Measurements from ENCODE around the gene PEX14.

PEX14 gene

GRCh38 chr1:10583641-10584040 is 108.9 kb downstream of the PEX14 start:
- no peak for TF ChIP-seq CTCF (conservative IDR thresholded peaks at IDR 0.05; ENCODE audit: low read depth, low read length)
- no peak overlapping the region for H3K4me3 ChIP-seq (ENCODE audit: low read length)
- no peak for DNase-seq (ENCODE audit: low read depth)

DNA sequence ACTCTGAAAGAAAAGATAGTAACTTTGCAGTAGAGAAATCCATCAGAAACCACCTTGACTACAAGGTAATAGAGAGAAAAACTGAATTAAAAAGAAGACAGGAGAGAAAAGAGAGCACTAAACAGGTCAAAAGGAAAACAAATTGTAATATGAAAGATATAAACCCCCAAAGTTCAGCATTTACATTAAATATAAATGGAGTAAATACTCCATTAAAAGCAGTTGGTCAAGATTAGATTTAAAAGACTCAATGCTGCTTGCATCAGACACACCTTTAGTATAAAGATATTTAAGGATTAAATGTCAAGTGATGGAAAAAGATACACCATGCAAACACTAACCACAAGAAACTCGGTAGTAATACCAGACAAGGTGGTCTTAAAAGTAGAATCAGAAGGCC is 110.5 kb downstream of the PEX14 start:
- no peak for TF ChIP-seq CTCF (conservative IDR thresholded peaks at IDR 0.05; ENCODE audit: low read depth, low read length)
- DNase-seq (ENCODE audit: low read depth) = no peak
- H3K4me3 ChIP-seq (ENCODE audit: low read length) = no peak overlapping the region

GRCh38 chr1:10586125-10586524 is 111.4 kb downstream of the PEX14 start:
- no peak for TF ChIP-seq CTCF (conservative IDR thresholded peaks at IDR 0.05; ENCODE audit: low read depth, low read length)
- DNase-seq (ENCODE audit: low read depth) = no peak
- no peak overlapping the region for H3K4me3 ChIP-seq (ENCODE audit: low read length)

DNA sequence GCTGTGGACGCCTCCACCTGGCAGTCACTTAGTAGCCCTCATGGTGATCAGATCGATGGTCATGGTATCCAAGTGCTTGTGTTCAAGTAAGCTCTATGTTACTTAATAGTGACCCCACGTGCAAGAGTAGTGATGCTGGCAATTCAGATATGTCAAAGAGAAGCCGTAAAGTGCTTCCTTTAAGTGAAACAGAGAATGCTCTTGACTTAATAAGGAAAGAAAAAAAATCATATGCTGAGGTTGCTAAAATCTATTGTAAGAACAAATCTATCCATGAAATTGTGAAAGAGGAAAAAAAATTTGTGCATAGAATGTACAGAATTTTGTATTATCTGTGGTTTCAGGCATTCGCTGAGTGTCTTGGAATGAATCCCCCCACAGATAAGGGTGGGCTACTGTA is 113.9 kb downstream of the PEX14 start:
- no peak overlapping the region for H3K4me3 ChIP-seq (ENCODE audit: low read length)
- DNase-seq (ENCODE audit: low read depth) = no peak
- no peak for TF ChIP-seq CTCF (conservative IDR thresholded peaks at IDR 0.05; ENCODE audit: low read depth, low read length)

GRCh38 chr1:10589074-10589473 is 114.3 kb downstream of the PEX14 start:
- no peak for TF ChIP-seq CTCF (conservative IDR thresholded peaks at IDR 0.05; ENCODE audit: low read depth, low read length)
- DNase-seq (ENCODE audit: low read depth) = no peak
- no peak overlapping the region for H3K4me3 ChIP-seq (ENCODE audit: low read length)

DNA sequence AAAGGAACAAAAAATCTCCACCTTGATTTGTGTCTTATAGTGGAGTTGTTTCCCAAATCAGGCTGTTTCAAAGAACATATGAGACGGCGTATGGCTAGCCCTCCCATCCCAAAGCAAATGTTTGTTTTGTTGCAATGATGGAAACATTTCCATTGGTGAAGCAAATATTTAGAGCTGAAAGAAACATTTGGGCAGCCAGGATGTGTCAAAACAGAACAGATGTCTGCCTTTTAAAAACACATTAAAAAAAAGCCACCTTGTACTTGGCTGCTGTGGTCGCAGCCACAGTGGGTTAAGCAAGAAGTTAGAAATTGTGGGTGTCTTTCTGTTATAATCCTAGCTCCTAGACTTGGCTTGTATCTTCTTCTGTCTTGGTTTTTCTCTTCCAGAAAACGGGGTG is 116.3 kb downstream of the PEX14 start:
- no peak for DNase-seq (ENCODE audit: low read depth)
- no peak for TF ChIP-seq CTCF (conservative IDR thresholded peaks at IDR 0.05; ENCODE audit: low read depth, low read length)
- no peak overlapping the region for H3K4me3 ChIP-seq (ENCODE audit: low read length)

DNA sequence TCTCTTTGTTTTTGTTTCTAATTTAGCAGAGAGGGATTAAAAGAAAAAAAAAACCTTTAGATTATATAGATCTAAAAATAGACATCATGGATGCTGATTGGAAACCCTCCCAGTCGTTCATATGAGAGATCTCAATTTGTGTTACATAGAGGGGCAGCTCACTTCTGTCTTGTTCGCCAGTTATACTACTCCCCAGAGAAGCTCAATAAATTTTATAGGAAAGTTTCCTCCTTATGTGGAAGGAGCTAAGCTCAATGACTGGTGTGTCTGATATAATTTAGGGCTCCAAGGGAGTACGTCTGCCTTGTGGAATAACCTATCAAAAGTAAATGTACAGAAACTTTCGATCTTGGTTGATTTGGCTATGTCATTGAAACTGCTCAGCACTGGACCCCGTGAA is 117.6 kb downstream of the PEX14 start:
- DNase-seq (ENCODE audit: low read depth) = no peak

More for the DNA sequence above, 117.6 kb downstream of the PEX14 start:
- H3K4me3 ChIP-seq (ENCODE audit: low read length) = no peak overlapping the region
- no peak for TF ChIP-seq CTCF (conservative IDR thresholded peaks at IDR 0.05; ENCODE audit: low read depth, low read length)
